K562 (cell line): ENCODE results near the gene UTP11. TPM values are rescaled to one million over a fixed set of nuclear protein-coding genes. Genes with fewer than 3 reads are reported as not detected.

Source experiments
- ATAC-seq: fragments of 200-7000 bp; cut with Tn5 transposase; 3 replicates; pipeline ENCODE4 v1.9.1; 2020; ENCODE audit warnings: moderate library complexity
- BruUV-seq: library from RNA; stranded (reverse); fragments of 400-500 nt; replicated peaks from 2 replicates; lab custom pipeline; 2021; lab: Mats Ljungman, UMichigan
- CTCF ChIA-PET: fragments of 300-600 bp; formaldehyde crosslinking; extraction: SDS; loops from one replicate; lab custom pipeline; 2021; ENCODE audit warnings: low intra/inter-chr PET ratio; lab: Yijun Ruan, JAX
- POLR2A ChIA-PET: fragments of 300-600, 350-650 bp; sonication (Branson Sonifier 250); formaldehyde crosslinking; extraction: SDS; loops from one replicate; lab custom pipeline; 2021; ENCODE audit warnings: antibody characterized with exemption, inconsistent platforms; lab: Yijun Ruan, JAX
- DNase-seq, 4 experiments: peaks; one replicate each; pipeline versions ENCODE4 v3.0.0 to v3.0.0-alpha.2; 2011 to 2018; ENCODE audit warnings: low spot score in 3 of 4, mixed read lengths in 3 of 4; ENCODE audit errors: extremely low read depth in 1 of 4
- FAIRE-seq: peaks from 2 replicates; lab custom pipeline; 2011; peaks lifted over from hg19 to GRCh38; lab: Jason Lieb, UNC
- H2AFZ ChIP-seq: 2 replicates; pipeline ENCODE4 v1.6.0; 2011; ENCODE audit warnings: low read depth, low read length, control low read depth, inconsistent platforms
- H3K27ac ChIP-seq: fragments of 200-600 bp; 3 replicates; pipeline ENCODE4 v1.8.0; 2011; ENCODE audit warnings: low read depth, mild to moderate bottlenecking, control low read depth, inconsistent platforms, low read length, moderate library complexity, mixed read lengths; ENCODE audit errors: extremely low read depth
- H3K27me3 ChIP-seq, 2 experiments: fragments of 300-600 bp in 1 of 2; 2 replicates in 1 of 2; 3 replicates in 1 of 2; pipeline versions ENCODE4 v1.6.0 to v1.8.0; 2011; ENCODE audit warnings: inconsistent platforms in 2 of 2, low read length in 2 of 2, mild to moderate bottlenecking in 1 of 2, mixed read lengths in 1 of 2, moderate library complexity in 1 of 2; ENCODE audit not compliant: control insufficient read depth in 2 of 2, insufficient read depth in 2 of 2
- H3K36me3 ChIP-seq: fragments of 300-600 bp; 3 replicates; pipeline ENCODE4 v1.8.0; 2011; ENCODE audit warnings: mild to moderate bottlenecking, low read length, inconsistent platforms; ENCODE audit not compliant: control insufficient read depth, insufficient read depth
- H3K4me1 ChIP-seq, 2 experiments: fragments of 200-600 bp in 1 of 2; replicated peaks in 1 of 2; 2 replicates in 1 of 2; 3 replicates in 1 of 2; pipeline versions ENCODE4 v1.5.1 to v1.8.0; 2011; ENCODE audit warnings: inconsistent platforms in 2 of 2, low read length in 2 of 2, mild to moderate bottlenecking in 1 of 2, mixed read lengths in 1 of 2, moderate library complexity in 1 of 2; ENCODE audit not compliant: control insufficient read depth in 2 of 2, insufficient read depth in 2 of 2
- H3K4me2 ChIP-seq: 2 replicates; pipeline ENCODE4 v1.6.1; 2011; ENCODE audit warnings: low read length, control low read depth, inconsistent platforms, mixed read lengths; ENCODE audit not compliant: insufficient read depth
- H3K4me3 ChIP-seq: fragments of 200-600 bp; sonication (generic), shearing (Covaris generic); 2 replicates; pipeline ENCODE4 v1.5.1; 2016; ENCODE audit warnings: control low read depth, inconsistent platforms
- H3K79me2 ChIP-seq: fragments of 200-600 bp; 3 replicates; pipeline ENCODE4 v1.8.0; 2011; ENCODE audit warnings: low read length, inconsistent platforms; ENCODE audit not compliant: control insufficient read depth, insufficient read depth
- H3K9ac ChIP-seq, 2 experiments: 2 replicates each; pipeline versions ENCODE4 v1.6.0 to v1.6.1; 2011; ENCODE audit warnings: low read depth in 2 of 2, low read length in 2 of 2, control low read depth in 1 of 2, inconsistent platforms in 1 of 2, mild to moderate bottlenecking in 1 of 2, mixed read lengths in 1 of 2; ENCODE audit not compliant: insufficient read depth in 1 of 2
- H3K9me1 ChIP-seq: one replicate; pipeline ENCODE4 v1.6.0; 2011; ENCODE audit warnings: inconsistent platforms, mild to moderate bottlenecking, low read length, moderate library complexity; ENCODE audit not compliant: control insufficient read depth, insufficient read depth
- H3K9me3 ChIP-seq: replicated peaks from 2 replicates; pipeline ENCODE4 v1.5.1; 2011; ENCODE audit warnings: low read depth, low read length, inconsistent platforms; ENCODE audit not compliant: control insufficient read depth, insufficient read depth
- H4K20me1 ChIP-seq: replicated peaks from 2 replicates; pipeline ENCODE4 v1.6.1; 2011; ENCODE audit warnings: low read length, inconsistent platforms, mixed read lengths; ENCODE audit not compliant: control insufficient read depth, insufficient read depth
- CHAMP1 ChIP-seq: fragments of 450-650 bp; IDR thresholded peaks from 2 replicates; pipeline ENCODE4 v1.6.1; 2016; ENCODE audit warnings: mild to moderate bottlenecking
- EHMT2 ChIP-seq: fragments of 450-650 bp; IDR thresholded peaks from 2 replicates; pipeline ENCODE4 v1.6.1; 2018; ENCODE audit warnings: antibody characterized with exemption
- HDGF ChIP-seq: fragments of 450-650 bp; IDR thresholded peaks from 2 replicates; pipeline ENCODE4 v1.6.1; 2016
- MAFF ChIP-seq: IDR thresholded peaks from 2 replicates; pipeline ENCODE4 v1.6.1; 2012; ENCODE audit warnings: low read length, improper control_type of control experiment
- MAFG ChIP-seq: fragments of 450-650 bp; conservative IDR thresholded peaks from 2 replicates; pipeline ENCODE4 v1.6.1; 2016; ENCODE audit warnings: missing genetic modification characterization, missing compliant biosample characterization
- ZBTB12 ChIP-seq: fragments of 250-450 bp; sonication (Bioruptor Pico); IDR thresholded peaks from 2 replicates; pipeline ENCODE4 v1.4.0; 2020
- ZFX ChIP-seq: sonication (generic); formaldehyde crosslinking; IDR thresholded peaks from 2 replicates; pipeline ENCODE4 v1.8.0; 2022; ENCODE audit warnings: mild to moderate bottlenecking, missing genetic modification reagents, moderate library complexity
- ZNF324 ChIP-seq: fragments of 250-450 bp; sonication (Bioruptor Pico); IDR thresholded peaks from 2 replicates; pipeline ENCODE4 v1.4.0; 2020; ENCODE audit warnings: mild to moderate bottlenecking
- ZNF436 ChIP-seq: fragments of 250-450, 450-650 bp; sonication (Bioruptor Pico); formaldehyde crosslinking; IDR thresholded peaks from 2 replicates; pipeline ENCODE4 v1.7.0; 2020; ENCODE audit warnings: mild to moderate bottlenecking
- ZNF778 ChIP-seq: fragments of 450-650 bp; formaldehyde crosslinking; IDR thresholded peaks from 2 replicates; pipeline ENCODE4 v1.4.0; 2020; ENCODE audit warnings: mild to moderate bottlenecking, moderate library complexity
- WGBS: fragments of 100-300 bp; shearing (Covaris generic); methylation state at CpG from one replicate; pipeline ENCODE4 v1.1.6; 2016; ENCODE audit warnings: low coverage, mixed read lengths; ENCODE audit not compliant: insufficient coverage; ENCODE audit errors: missing lambda C conversion rate; 5-methylcytosine and 5-hydroxymethylcytosine counted together
- in situ Hi-C: fragments of 300-500 bp; cut with MboI; formaldehyde crosslinking; loops from 4 replicates; pipeline ENCODE4 v1.15.0; 2018; ENCODE audit warnings: inconsistent platforms, mixed read lengths
- intact Hi-C: fragments of 100-400 bp; cut with micrococcal nuclease; formaldehyde crosslinking; loops from 2 replicates; pipeline ENCODE4 v1.14.2; 2022
- polyA plus RNA-seq, 8 experiments: library from polyadenylated mRNA; depleted of rRNA in 4 of 8; stranded (reverse) in 5 of 8; unstranded in 3 of 8; fragments of >200 nt; fragmentation: Nextera tagmentation in 2 of 8; fragmentation: Illumina TruSeq in 1 of 8; extraction: Ambion mirVana in 2 of 8; extraction: Trizol in 1 of 8; gene quantifications; 2 replicates each; pipeline versions ENCODE4 v1.2.1 to v1.2.3, GENCODE V29; 2011 to 2014; ENCODE audit warnings: inconsistent platforms in 1 of 8, missing spikeins in 1 of 8
- total RNA-seq, 7 experiments: library from RNA; depleted of rRNA in 6 of 7; stranded (reverse); fragments of >200 nt in 6 of 7; fragmentation: Illumina TruSeq in 2 of 7; extraction: Trizol in 2 of 7; gene quantifications; 2 replicates each; pipeline versions ENCODE4 v1.2.1 to v1.2.3, GENCODE V29; 2011 to 2021; ENCODE audit warnings: low replicate concordance in 1 of 7
- TF ChIP-seq, protein P1 (sequence below), 2 experiments: IDR thresholded peaks; 2 replicates each; pipeline ENCODE4 v1.6.1; 2011; ENCODE audit warnings: borderline replicate concordance in 1 of 2, control low read depth in 1 of 2, low read depth in 1 of 2, low read length in 1 of 2, mild to moderate bottlenecking in 1 of 2, mixed read lengths in 1 of 2, moderate library complexity in 1 of 2; ENCODE audit not compliant: insufficient read depth in 1 of 2, insufficient read length in 1 of 2, poor library complexity in 1 of 2, severe bottlenecking in 1 of 2; ENCODE audit errors: extremely low read depth in 1 of 2
- TF ChIP-seq, protein P2 (sequence below): sonication (generic); formaldehyde crosslinking; IDR thresholded peaks from 2 replicates; pipeline ENCODE4 v1.8.0; 2023; ENCODE audit warnings: mild to moderate bottlenecking, missing genetic modification reagents

The UTP11 gene
- total and polyA plus RNA-seq, 9 of the 15 experiments (the other 6 are each of a cell fraction or from before 2014, with no cell fraction given): 91.1 to 378 (median 221) TPM

DNA sequence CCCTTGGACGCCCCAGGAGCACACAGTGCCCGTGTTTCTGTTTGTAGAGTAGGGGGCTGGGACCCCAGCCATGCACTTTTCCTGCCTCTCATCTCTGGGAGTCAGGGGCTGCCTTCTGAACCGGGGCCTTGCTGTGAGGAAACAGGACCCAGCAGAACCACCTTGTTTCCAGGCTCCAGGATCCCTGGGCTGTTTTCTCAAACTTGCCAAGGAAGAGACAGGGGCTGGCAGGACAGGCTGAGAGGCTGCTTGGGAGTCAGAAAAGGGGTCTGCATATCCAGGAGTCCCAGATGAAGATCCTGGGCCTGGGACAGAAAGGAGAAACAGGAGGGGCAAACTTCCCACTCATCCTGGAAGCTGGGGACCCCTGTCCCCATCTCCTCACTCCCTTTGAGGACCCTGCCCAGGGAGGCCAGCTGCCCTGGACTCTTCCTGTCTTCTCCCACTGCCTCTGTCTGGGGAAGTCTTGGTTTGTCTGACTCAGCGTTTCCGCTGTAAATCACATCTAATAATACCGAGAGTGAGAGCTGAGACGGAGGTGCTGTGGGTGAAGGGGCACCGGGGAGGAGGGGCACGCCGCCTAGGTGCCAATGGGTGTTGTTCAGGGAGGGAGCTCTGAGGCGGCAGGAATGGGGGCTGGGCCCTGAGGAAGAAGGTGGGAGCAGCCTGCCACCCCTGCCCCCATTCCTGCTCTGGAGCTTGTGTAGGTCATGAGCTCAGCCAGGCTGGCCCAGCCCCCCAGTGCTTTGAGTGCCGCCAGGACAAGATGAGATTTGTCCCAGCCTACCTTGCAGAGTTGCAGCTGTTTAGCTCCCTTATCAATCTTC lies 17.4 kb downstream of the UTP11 start:
- Histone ChIP-seq H3K4me3 (no peak overlapping the region), H3K9me1 (no peaks in the 10 kb centered on the region), H3K27ac (no peak overlapping the region), H3K9ac (peak overlapping the region in 1 of 2 experiments; percentile 0; a peak in 2 of 4 replicates), H3K79me2 (no peaks in the 10 kb centered on the region), H3K4me1 (peaks cover 10 to 37% of the 10 kb centered on the region in 2 experiments; a peak in 4 of 5 replicates), H3K9me3 (no peaks in the 10 kb centered on the region), H3K4me2 (no peak overlapping the region), H3K36me3 (peaks cover 28% of the 10 kb centered on the region), H2AFZ (no peak overlapping the region), H4K20me1 (peaks cover 21% of the 10 kb centered on the region), H3K27me3 (no peaks in the 10 kb centered on the region)
- no TSS peak for BruUV-seq
- intact Hi-C loops (loop anchor here (10.0 kb wide), 1 partner anchor 475 kb away; no protein-coding TSS in a partner anchor), in situ Hi-C loops (loop anchor here (25.0 kb wide), 1 partner anchor 557 kb away; no protein-coding TSS in a partner anchor)
- ATAC-seq: no peak
- ChIA-PET CTCF (no interaction called here), POLR2A (interaction anchor here (0.6 to 4.0 kb wide), 17 partner anchors 7 to 1087 kb away, joined by 3 to 43 read pairs (median 4); partner anchors contain the start of gene UTP11)
- DNase-seq: peak in 2 of 4 experiments; percentile 39 to 44
- peak; percentile 70 for FAIRE-seq
- WGBS: 20% methylated on average over 9 of the region's 12 CpGs
- TF ChIP-seq, protein P1, sequence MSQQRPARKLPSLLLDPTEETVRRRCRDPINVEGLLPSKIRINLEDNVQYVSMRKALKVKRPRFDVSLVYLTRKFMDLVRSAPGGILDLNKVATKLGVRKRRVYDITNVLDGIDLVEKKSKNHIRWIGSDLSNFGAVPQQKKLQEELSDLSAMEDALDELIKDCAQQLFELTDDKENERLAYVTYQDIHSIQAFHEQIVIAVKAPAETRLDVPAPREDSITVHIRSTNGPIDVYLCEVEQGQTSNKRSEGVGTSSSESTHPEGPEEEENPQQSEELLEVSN (IDR thresholded peaks at IDR 0.05; ENCODE audit: borderline replicate concordance in 1 of 2, extremely low read depth in 1 of 2, insufficient read depth in 1 of 2, insufficient read length in 1 of 2, low read depth in 1 of 2, low read length in 1 of 2, poor library complexity in 1 of 2, severe bottlenecking in 1 of 2): no peak
- TF ChIP-seq MAFG: peak; percentile 83
- no peak for TF ChIP-seq ZBTB12 (CRISPR knock-in tag)
- peak; percentile 72 for TF ChIP-seq MAFF
- no peak for TF ChIP-seq ZNF436
- TF ChIP-seq EHMT2: no peak
- TF ChIP-seq, protein P2, sequence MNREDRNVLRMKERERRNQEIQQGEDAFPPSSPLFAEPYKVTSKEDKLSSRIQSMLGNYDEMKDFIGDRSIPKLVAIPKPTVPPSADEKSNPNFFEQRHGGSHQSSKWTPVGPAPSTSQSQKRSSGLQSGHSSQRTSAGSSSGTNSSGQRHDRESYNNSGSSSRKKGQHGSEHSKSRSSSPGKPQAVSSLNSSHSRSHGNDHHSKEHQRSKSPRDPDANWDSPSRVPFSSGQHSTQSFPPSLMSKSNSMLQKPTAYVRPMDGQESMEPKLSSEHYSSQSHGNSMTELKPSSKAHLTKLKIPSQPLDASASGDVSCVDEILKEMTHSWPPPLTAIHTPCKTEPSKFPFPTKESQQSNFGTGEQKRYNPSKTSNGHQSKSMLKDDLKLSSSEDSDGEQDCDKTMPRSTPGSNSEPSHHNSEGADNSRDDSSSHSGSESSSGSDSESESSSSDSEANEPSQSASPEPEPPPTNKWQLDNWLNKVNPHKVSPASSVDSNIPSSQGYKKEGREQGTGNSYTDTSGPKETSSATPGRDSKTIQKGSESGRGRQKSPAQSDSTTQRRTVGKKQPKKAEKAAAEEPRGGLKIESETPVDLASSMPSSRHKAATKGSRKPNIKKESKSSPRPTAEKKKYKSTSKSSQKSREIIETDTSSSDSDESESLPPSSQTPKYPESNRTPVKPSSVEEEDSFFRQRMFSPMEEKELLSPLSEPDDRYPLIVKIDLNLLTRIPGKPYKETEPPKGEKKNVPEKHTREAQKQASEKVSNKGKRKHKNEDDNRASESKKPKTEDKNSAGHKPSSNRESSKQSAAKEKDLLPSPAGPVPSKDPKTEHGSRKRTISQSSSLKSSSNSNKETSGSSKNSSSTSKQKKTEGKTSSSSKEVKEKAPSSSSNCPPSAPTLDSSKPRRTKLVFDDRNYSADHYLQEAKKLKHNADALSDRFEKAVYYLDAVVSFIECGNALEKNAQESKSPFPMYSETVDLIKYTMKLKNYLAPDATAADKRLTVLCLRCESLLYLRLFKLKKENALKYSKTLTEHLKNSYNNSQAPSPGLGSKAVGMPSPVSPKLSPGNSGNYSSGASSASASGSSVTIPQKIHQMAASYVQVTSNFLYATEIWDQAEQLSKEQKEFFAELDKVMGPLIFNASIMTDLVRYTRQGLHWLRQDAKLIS (CRISPR knock-in tag): no peak
- no peak for TF ChIP-seq HDGF
- no peak for TF ChIP-seq ZNF778 (CRISPR knock-in tag)
- no peak for TF ChIP-seq CHAMP1
- TF ChIP-seq ZNF324 (CRISPR knock-in tag): no peak
- no peak for TF ChIP-seq ZFX (CRISPR knock-in tag)
